ENCODE results near the gene CADPS.

CADPS gene

DNA sequence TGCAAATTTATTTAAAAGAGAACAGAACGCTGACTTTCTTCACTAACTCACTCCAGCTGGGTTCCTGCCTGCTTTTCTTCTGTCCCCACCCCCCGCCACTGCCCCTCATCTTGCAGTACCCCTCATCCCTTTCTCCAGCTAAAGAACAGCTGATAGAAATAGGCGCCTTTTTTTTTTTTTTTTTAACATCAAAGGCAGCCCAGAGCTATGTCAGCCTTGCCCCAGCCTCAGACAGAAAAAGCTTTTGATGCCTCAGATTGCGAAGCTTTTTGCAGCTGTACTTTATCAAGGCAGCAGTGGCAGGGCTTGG lies 1.8 kb downstream of the CADPS start:
- no peak for DNase-seq

GRCh38 chr3:62872318-62872717 lies 2.9 kb downstream of the CADPS start:
- DNase-seq = no peak

DNA sequence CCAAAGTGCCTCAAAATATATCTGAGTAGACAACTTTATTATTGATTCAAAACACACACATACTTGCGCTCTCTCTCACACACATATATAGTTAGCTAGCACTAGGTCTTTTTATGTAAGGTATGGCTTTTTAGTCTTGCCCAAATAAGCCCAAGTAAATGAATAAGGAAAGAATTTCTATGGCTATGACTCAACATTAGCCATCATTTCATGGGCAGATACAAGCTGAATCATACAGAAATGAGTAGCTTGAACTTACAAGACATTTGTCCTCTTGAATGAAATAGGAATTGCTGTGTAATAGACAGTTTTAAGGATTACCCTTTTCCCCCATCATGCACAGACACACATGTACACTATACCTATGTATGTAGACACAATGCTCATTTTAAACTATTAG lies 4.9 kb downstream of the CADPS start:
- no peak for DNase-seq

GRCh38 chr3:62863648-62864047 lies 11.6 kb downstream of the CADPS start:
- DNase-seq = no peak

DNA sequence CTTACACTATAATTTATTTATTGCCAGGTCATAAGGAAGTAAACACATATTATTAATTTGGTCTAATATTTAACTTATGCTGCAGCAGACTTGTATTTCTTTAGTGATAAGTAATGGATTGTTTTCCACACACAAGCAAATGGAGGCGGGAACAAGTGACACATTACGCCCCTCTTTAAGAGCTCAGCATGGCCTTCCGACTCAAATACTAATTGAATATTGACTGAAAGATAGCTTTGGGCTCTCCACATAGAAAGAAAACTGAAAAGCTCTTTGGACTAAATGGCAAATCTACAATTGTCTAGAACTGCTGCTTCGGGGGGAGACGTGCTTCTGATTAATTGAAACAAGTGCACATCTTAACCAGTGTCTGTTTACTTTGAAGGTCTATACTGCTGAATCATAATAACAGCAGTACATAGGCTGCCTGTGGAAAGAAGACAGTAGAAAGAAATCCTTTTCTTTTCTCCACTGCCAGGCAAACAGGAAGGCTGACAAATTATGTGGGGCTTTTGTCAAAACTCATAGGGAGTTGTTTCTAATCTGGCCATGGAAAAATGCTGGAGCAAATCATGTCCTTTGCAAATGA lies 15.9 kb downstream of the CADPS start:
- no peak for DNase-seq

GRCh38 chr3:62845996-62846395 lies 29.2 kb downstream of the CADPS start:
- DNase-seq = no peak

GRCh38 chr3:62843508-62843907 lies 31.7 kb downstream of the CADPS start:
- no peak for DNase-seq

- DNase-seq = no peak
These were observed 35.5 kb downstream of the CADPS start for GRCh38 chr3:62839748-62840147.

- no peak for DNase-seq
These were observed 38.0 kb downstream of the CADPS start for GRCh38 chr3:62837145-62837787.

- DNase-seq = no peak
These were observed 39.5 kb downstream of the CADPS start for GRCh38 chr3:62835554-62836236.

DNA sequence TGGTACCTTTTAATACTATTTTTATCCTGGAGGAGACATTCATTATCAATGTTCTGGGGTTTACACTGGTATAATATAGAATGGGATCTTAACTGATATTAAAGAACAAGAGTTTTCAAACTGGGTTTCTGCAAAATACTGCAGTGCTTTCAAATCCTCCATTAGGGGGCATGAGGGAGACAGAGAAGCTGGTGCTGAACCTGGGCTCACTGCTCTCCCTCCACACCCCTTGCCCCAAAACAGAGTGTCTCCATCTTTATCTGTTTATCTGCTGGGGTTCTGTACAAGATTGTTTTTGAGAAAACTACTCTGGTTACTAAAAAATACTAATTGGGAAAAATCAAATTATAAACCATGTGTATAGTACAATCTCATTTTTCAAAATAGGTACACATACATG lies 41.7 kb downstream of the CADPS start:
- no peak for DNase-seq

DNA sequence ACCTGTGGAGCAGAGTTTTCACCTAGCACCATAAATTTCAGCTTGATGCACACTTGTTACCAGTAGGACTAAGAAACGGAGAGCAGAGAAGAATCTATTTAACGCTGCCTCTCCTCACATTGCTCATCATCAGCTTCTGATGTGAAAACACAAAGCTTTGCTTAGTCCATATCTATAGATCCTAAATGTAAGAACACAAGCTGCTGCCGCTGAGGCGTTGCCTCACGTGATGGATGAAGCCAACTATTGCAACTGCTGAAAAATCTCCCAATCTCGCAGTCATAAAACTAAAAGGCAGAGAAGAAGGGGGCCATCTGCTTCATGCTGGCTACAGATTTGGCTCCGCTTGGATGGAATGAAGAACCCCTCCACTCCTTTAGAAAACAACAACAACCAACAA lies 42.7 kb downstream of the CADPS start:
- no peak for DNase-seq

GRCh38 chr3:62830727-62831322 lies 44.4 kb downstream of the CADPS start:
- DNase-seq = no peak

DNA sequence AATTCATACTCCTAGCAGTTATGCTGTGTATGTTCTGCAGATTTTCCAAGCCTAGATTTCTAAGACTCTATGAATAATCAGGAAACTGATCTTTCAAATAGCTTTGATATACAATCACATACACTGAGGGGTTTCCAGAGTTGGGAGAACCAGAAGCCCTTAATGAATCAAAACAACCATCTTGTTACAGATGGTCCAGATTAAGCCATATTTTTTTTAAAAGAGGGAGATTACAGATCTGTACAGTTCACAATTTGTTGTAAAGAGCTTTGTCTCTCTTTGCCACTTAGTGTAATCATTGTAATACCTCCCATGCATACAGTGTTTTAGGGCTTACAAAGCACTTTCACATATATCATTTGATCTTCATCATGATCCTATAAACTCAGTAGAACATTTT lies 47.7 kb downstream of the CADPS start:
- no peak for DNase-seq

DNA sequence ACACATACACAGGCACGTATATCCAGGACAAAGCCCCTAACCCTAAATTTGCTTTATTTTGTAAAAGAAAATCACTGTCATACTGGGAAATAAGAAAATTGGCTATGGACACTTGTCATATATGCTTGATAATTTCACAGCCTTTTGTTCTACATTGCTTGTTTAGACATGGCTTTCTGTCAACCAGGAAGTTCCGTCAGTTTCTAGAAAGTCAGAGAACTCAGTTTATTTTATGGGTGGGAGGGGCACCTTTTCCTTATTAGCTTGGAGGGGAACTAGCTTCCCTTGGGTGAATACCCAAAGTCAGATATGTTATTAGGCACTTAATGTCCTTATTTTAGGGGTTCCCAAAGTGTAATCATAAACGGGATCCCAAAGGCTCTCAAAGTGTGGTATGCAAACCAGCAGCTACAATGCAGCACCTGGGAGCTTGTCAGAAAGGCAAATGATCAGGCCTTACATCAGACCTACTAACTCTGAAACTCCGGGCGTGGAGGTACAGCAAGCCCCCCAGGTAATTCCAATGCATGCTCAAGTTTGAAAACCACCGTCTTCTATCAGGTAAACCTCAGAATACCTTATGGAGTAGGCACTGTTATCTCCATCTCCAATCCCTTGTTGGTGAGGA lies 50.1 kb downstream of the CADPS start:
- DNase-seq = no peak

- DNase-seq = no peak
These were observed 51.7 kb downstream of the CADPS start for GRCh38 chr3:62823461-62824050.

- DNase-seq = no peak
These were observed 52.3 kb downstream of the CADPS start for GRCh38 chr3:62822905-62823304.

GRCh38 chr3:62818347-62818746 lies 56.9 kb downstream of the CADPS start:
- no peak for DNase-seq

DNA sequence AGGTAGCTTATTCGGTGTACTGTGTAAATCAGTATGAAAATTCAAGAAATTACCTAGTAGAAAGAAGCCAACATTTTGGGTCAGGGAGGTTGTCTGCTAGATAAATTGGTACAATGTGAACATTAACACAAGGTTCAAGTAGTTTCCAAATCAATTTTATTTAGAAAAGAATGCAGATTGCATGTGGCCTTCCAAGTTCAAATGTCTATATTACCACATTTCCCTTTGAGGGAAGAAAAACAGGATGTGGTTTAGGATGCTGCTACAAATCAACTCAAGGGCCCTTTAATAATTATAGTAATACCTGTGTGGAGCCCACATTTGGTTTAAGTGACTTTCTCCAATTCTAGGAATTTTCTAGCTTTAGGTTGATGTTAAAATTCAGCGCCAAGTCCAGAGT lies 57.5 kb downstream of the CADPS start:
- no peak for DNase-seq

DNA sequence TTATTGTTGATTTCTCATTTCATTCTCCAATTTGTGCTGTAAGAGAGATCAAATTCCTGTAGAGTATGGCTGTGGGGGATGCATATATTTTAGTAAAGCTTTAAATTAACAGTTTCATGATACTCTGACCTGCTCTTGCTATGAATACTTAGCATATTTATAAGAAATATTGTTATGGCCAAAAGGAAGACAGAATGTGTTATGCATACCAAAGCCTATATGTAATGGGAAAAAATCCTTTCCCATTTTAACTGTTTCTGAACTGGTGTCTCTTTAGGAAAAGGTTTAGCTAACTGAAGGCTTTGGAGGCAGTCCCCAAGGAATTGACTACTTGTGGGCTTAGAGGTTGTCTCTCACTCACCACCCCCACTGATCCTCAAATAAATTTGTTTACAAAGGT lies 59.2 kb downstream of the CADPS start:
- no peak for DNase-seq

DNA sequence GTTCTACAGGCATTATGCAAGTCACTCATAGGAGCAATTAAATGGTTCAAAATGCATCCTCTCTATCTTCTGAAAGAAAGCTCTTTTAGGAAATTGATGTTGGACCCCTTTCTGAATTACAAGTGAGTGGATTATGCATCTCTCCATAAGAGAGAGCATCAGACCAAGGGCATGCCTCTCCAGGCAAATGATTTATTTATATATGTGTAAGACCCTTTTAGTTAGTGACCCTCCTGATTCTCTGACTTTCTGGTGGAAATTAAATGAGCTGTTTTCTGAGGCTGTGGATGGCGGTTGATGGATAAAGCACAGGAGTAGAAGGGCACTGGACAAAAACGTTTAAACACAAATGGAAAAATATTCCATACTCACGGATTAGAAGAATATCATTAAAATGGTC lies 62.6 kb downstream of the CADPS start:
- DNase-seq = no peak

DNA sequence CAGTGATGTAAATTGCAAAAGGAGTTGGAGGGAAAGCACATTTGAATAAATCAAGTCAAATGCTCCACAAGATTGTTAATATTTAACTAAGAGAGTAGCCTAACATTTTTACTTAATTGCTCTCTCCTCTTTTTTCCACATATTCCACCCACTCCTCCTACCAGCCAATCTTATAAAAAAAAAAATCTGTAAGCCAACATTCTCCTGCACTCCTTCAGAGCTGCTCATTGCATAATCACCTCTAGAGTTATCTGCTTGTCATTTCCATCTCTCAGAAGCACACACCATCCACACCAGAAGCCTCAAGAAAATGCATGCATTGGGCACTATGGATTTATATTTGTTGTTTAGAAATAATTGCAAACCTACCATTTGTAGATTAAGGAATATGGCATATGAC lies 64.1 kb downstream of the CADPS start:
- DNase-seq = no peak

GRCh38 chr3:62809369-62809768 lies 65.8 kb downstream of the CADPS start:
- no peak for DNase-seq
